ENCODE results near the gene RRAGC. TPM values are rescaled to one million over a fixed set of nuclear protein-coding genes. Genes with fewer than 3 reads are reported as not detected.

Gene RRAGC
- total and polyA plus RNA-seq, 4 donors = 20.8 to 33.8 (median 32.4) TPM

- Histone ChIP-seq H3K9me3 (ENCODE audit: control insufficient read depth, insufficient read depth, low read length) (no peaks in the 10 kb centered on the region), H3K4me3 (ENCODE audit: low read depth, low read length) (no peak overlapping the region), H3K4me1 (ENCODE audit: control insufficient read depth, insufficient read depth, low read length) (peaks cover 4% of the 10 kb centered on the region), H3K27ac (ENCODE audit: low read depth, low read length) (no peak overlapping the region), H3K27me3 (ENCODE audit: control insufficient read depth, insufficient read depth, low read length) (peaks cover 3% of the 10 kb centered on the region), H3K36me3 (ENCODE audit: control insufficient read depth, insufficient read depth, low read length) (peaks cover 3% of the 10 kb centered on the region)
- 0% methylated on average over 1 of the region's 3 CpGs for WGBS (ENCODE audit: insufficient coverage)
- DNase-seq (ENCODE audit: low read depth in 4 of 6, low spot score in 6 of 6) = peak; percentile 76 to 98 (median 84)
These were observed 24.4 kb downstream of the RRAGC start for GRCh38 chr1:38834937-38835827.

- WGBS (ENCODE audit: insufficient coverage) = 100% methylated on average over 1 of the region's 3 CpGs
- Histone ChIP-seq H3K27ac (ENCODE audit: low read depth, low read length) (no peak overlapping the region), H3K9me3 (ENCODE audit: control insufficient read depth, insufficient read depth, low read length) (no peaks in the 10 kb centered on the region), H3K27me3 (ENCODE audit: control insufficient read depth, insufficient read depth, low read length) (peaks cover 3% of the 10 kb centered on the region), H3K36me3 (ENCODE audit: control insufficient read depth, insufficient read depth, low read length) (peaks cover 2% of the 10 kb centered on the region), H3K4me3 (ENCODE audit: low read depth, low read length) (no peak overlapping the region), H3K4me1 (ENCODE audit: control insufficient read depth, insufficient read depth, low read length) (peaks cover 4% of the 10 kb centered on the region)
- no peak for DNase-seq (ENCODE audit: low read depth in 4 of 6, low spot score in 6 of 6)
These were observed 25.3 kb downstream of the RRAGC start for GRCh38 chr1:38834221-38834782.

GRCh38 chr1:38833146-38833545 is 26.4 kb downstream of the RRAGC start:
- 5% methylated on average over 2 of the region's 3 CpGs for WGBS (ENCODE audit: insufficient coverage)
- no peak overlapping the region for H3K27ac ChIP-seq (ENCODE audit: low read depth, low read length)
- no peaks in the 10 kb centered on the region for H3K36me3 ChIP-seq (ENCODE audit: control insufficient read depth, insufficient read depth, low read length)
- peaks cover 3% of the 10 kb centered on the region for H3K27me3 ChIP-seq (ENCODE audit: control insufficient read depth, insufficient read depth, low read length)
- DNase-seq (ENCODE audit: low read depth in 4 of 6, low spot score in 6 of 6) = peak in 3 of 6 donors; percentile 30 to 83 (median 40)
- H3K4me1 ChIP-seq (ENCODE audit: control insufficient read depth, insufficient read depth, low read length) = peaks cover 4% of the 10 kb centered on the region
- no peak overlapping the region for H3K4me3 ChIP-seq (ENCODE audit: low read depth, low read length)
- H3K9me3 ChIP-seq (ENCODE audit: control insufficient read depth, insufficient read depth, low read length) = no peaks in the 10 kb centered on the region

- DNase-seq (ENCODE audit: low read depth in 4 of 6, low spot score in 6 of 6) = no peak
These were observed 27.2 kb downstream of the RRAGC start for GRCh38 chr1:38832370-38832734.

GRCh38 chr1:38831731-38832369 is 27.7 kb downstream of the RRAGC start:
- Histone ChIP-seq H3K4me3 (ENCODE audit: low read depth, low read length) (no peak overlapping the region), H3K36me3 (ENCODE audit: control insufficient read depth, insufficient read depth, low read length) (no peaks in the 10 kb centered on the region), H3K4me1 (ENCODE audit: control insufficient read depth, insufficient read depth, low read length) (peaks cover 4% of the 10 kb centered on the region), H3K27ac (ENCODE audit: low read depth, low read length) (no peak overlapping the region), H3K9me3 (ENCODE audit: control insufficient read depth, insufficient read depth, low read length) (no peaks in the 10 kb centered on the region), H3K27me3 (ENCODE audit: control insufficient read depth, insufficient read depth, low read length) (peaks cover 3% of the 10 kb centered on the region)
- 93% methylated on average over 4 of the region's 6 CpGs for WGBS (ENCODE audit: insufficient coverage)
- no peak for DNase-seq (ENCODE audit: low read depth in 4 of 6, low spot score in 6 of 6)

More at GRCh38 chr1:38832370-38832734, 27.2 kb downstream of the RRAGC start:
- H3K9me3 ChIP-seq (ENCODE audit: control insufficient read depth, insufficient read depth, low read length) = no peaks in the 10 kb centered on the region
- no peaks in the 10 kb centered on the region for H3K36me3 ChIP-seq (ENCODE audit: control insufficient read depth, insufficient read depth, low read length)
- peaks cover 4% of the 10 kb centered on the region for H3K4me1 ChIP-seq (ENCODE audit: control insufficient read depth, insufficient read depth, low read length)
- no peak overlapping the region for H3K27ac ChIP-seq (ENCODE audit: low read depth, low read length)
- H3K27me3 ChIP-seq (ENCODE audit: control insufficient read depth, insufficient read depth, low read length) = peaks cover 3% of the 10 kb centered on the region
- 92% methylated on average over 1 of the region's 3 CpGs for WGBS (ENCODE audit: insufficient coverage)
- no peak overlapping the region for H3K4me3 ChIP-seq (ENCODE audit: low read depth, low read length)

- no peaks in the 10 kb centered on the region for H3K36me3 ChIP-seq (ENCODE audit: control insufficient read depth, insufficient read depth, low read length)
- WGBS (ENCODE audit: insufficient coverage) = 60% methylated on average over 1 of the region's 1 CpG
- H3K27me3 ChIP-seq (ENCODE audit: control insufficient read depth, insufficient read depth, low read length) = peaks cover 3% of the 10 kb centered on the region
- H3K9me3 ChIP-seq (ENCODE audit: control insufficient read depth, insufficient read depth, low read length) = no peaks in the 10 kb centered on the region
- H3K27ac ChIP-seq (ENCODE audit: low read depth, low read length) = no peak overlapping the region
- DNase-seq (ENCODE audit: low read depth in 4 of 6, low spot score in 6 of 6) = no peak
- peaks cover 4% of the 10 kb centered on the region for H3K4me1 ChIP-seq (ENCODE audit: control insufficient read depth, insufficient read depth, low read length)
- H3K4me3 ChIP-seq (ENCODE audit: low read depth, low read length) = no peak overlapping the region
These were observed 30.2 kb downstream of the RRAGC start for GRCh38 chr1:38829368-38829767.

- WGBS (ENCODE audit: insufficient coverage) = no CpG with 5 or more reads among the region's 2 CpGs
- no peak overlapping the region for H3K27ac ChIP-seq (ENCODE audit: low read depth, low read length)
- DNase-seq (ENCODE audit: low read depth in 4 of 6, low spot score in 6 of 6) = no peak
- H3K27me3 ChIP-seq (ENCODE audit: control insufficient read depth, insufficient read depth, low read length) = peaks cover 3% of the 10 kb centered on the region
- no peaks in the 10 kb centered on the region for H3K36me3 ChIP-seq (ENCODE audit: control insufficient read depth, insufficient read depth, low read length)
- no peak overlapping the region for H3K4me3 ChIP-seq (ENCODE audit: low read depth, low read length)
- H3K9me3 ChIP-seq (ENCODE audit: control insufficient read depth, insufficient read depth, low read length) = no peaks in the 10 kb centered on the region
- H3K4me1 ChIP-seq (ENCODE audit: control insufficient read depth, insufficient read depth, low read length) = peaks cover 5% of the 10 kb centered on the region
These were observed 32.3 kb downstream of the RRAGC start for GRCh38 chr1:38827318-38827717.

- DNase-seq (ENCODE audit: low read depth in 4 of 6, low spot score in 6 of 6) = no peak
- peaks cover 5% of the 10 kb centered on the region for H3K4me1 ChIP-seq (ENCODE audit: control insufficient read depth, insufficient read depth, low read length)
- peaks cover 3% of the 10 kb centered on the region for H3K27me3 ChIP-seq (ENCODE audit: control insufficient read depth, insufficient read depth, low read length)
- H3K27ac ChIP-seq (ENCODE audit: low read depth, low read length) = no peak overlapping the region
- H3K36me3 ChIP-seq (ENCODE audit: control insufficient read depth, insufficient read depth, low read length) = no peaks in the 10 kb centered on the region
- H3K4me3 ChIP-seq (ENCODE audit: low read depth, low read length) = no peak overlapping the region
- H3K9me3 ChIP-seq (ENCODE audit: control insufficient read depth, insufficient read depth, low read length) = no peaks in the 10 kb centered on the region
These were observed 32.7 kb downstream of the RRAGC start for GRCh38 chr1:38826886-38827285.

GRCh38 chr1:38826262-38826661 is 33.3 kb downstream of the RRAGC start:
- Histone ChIP-seq H3K36me3 (ENCODE audit: control insufficient read depth, insufficient read depth, low read length) (no peaks in the 10 kb centered on the region), H3K4me3 (ENCODE audit: low read depth, low read length) (no peak overlapping the region), H3K9me3 (ENCODE audit: control insufficient read depth, insufficient read depth, low read length) (no peaks in the 10 kb centered on the region), H3K27me3 (ENCODE audit: control insufficient read depth, insufficient read depth, low read length) (peaks cover 3% of the 10 kb centered on the region), H3K4me1 (ENCODE audit: control insufficient read depth, insufficient read depth, low read length) (peaks cover 5% of the 10 kb centered on the region), H3K27ac (ENCODE audit: low read depth, low read length) (no peak overlapping the region)
- peak in 1 of 6 donors; percentile 67 for DNase-seq (ENCODE audit: low read depth in 4 of 6, low spot score in 6 of 6)
- WGBS (ENCODE audit: insufficient coverage) = no CpG with 5 or more reads among the region's 3 CpGs
